Endodermal cell (in vitro differentiated cells): ENCODE data around the gene OPN3. TPM values are rescaled to one million over a fixed set of nuclear protein-coding genes. Genes with fewer than 3 reads are reported as not detected.

ENCODE experiments used
- DNase-seq: peaks from one replicate; pipeline ENCODE4 v3.0.0-alpha.2; 2017
- H3K27ac ChIP-seq: 2 replicates; pipeline ENCODE4 v1.5.1; 2013; ENCODE audit warnings: mild to moderate bottlenecking, low read depth, low read length, moderate library complexity
- H3K27me3 ChIP-seq: 2 replicates; pipeline ENCODE4 v1.6.1; 2013; ENCODE audit warnings: mild to moderate bottlenecking, low read length, moderate library complexity; ENCODE audit not compliant: insufficient read depth, control insufficient read depth, poor library complexity, severe bottlenecking
- H3K36me3 ChIP-seq: 2 replicates; pipeline ENCODE4 v1.7.0; 2013; ENCODE audit warnings: mild to moderate bottlenecking, low read length, moderate library complexity; ENCODE audit not compliant: control insufficient read depth, insufficient read depth
- H3K4me1 ChIP-seq: one replicate; pipeline ENCODE4 v1.7.0; 2013; ENCODE audit warnings: low read length; ENCODE audit not compliant: control insufficient read depth, insufficient read depth
- H3K4me3 ChIP-seq: 2 replicates; pipeline ENCODE4 v1.5.1; 2013; ENCODE audit warnings: mild to moderate bottlenecking, low read length, moderate library complexity
- H3K9ac ChIP-seq: 2 replicates; pipeline ENCODE4 v1.6.1; 2013; ENCODE audit warnings: mild to moderate bottlenecking, low read length, moderate library complexity; ENCODE audit not compliant: poor library complexity, severe bottlenecking; ENCODE audit errors: extremely low read depth
- H3K9me3 ChIP-seq: 2 replicates; pipeline ENCODE4 v1.6.1; 2013; ENCODE audit warnings: mild to moderate bottlenecking, low read length, moderate library complexity; ENCODE audit not compliant: control insufficient read depth
- H3K27ac Mint-ChIP-seq: 2 replicates; pipeline ENCODE4 v1.8.0; 2020; ENCODE audit warnings: mixed read lengths
- H3K27me3 Mint-ChIP-seq: 2 replicates; pipeline ENCODE4 v1.8.0; 2021; ENCODE audit warnings: mild to moderate bottlenecking, mixed read lengths; ENCODE audit not compliant: insufficient read depth
- H3K36me3 Mint-ChIP-seq: 2 replicates; pipeline ENCODE4 v1.8.0; 2020; ENCODE audit warnings: low read depth, mixed read lengths
- H3K4me1 Mint-ChIP-seq: 2 replicates; pipeline ENCODE4 v1.8.0; 2020; ENCODE audit warnings: mixed read lengths
- H3K4me3 Mint-ChIP-seq: 2 replicates; pipeline ENCODE4 v1.8.0; 2020; ENCODE audit warnings: mild to moderate bottlenecking, moderate library complexity, mixed read lengths
- H3K9me3 Mint-ChIP-seq: 2 replicates; pipeline ENCODE4 v1.8.0; 2020; ENCODE audit warnings: mild to moderate bottlenecking, mixed read lengths
- WGBS, 2 experiments: methylation state at CpG; one replicate each; pipeline versions ENCODE4 v1.1.5 to v1.1.7; 2013; ENCODE audit warnings: missing lambda C conversion rate in 2 of 2, mixed read lengths in 1 of 2; ENCODE audit not compliant: insufficient coverage in 1 of 2, insufficient read length in 1 of 2; 5-methylcytosine and 5-hydroxymethylcytosine counted together
- total RNA-seq, 2 donors: library from RNA; stranded (reverse); fragmentation: NEBNext Ultra II Directional in 1 of 2; extraction: Animal tissue kit (Norgen Biotek cat#: 25700) in 1 of 2; gene quantifications; 2 replicates in 1 of 2; 3 replicates in 1 of 2; pipeline ENCODE4 v1.2.1, GENCODE V29; 2021
- TF ChIP-seq, protein P1 (sequence below): fragments of 200-600 bp; sonication (generic); conservative IDR thresholded peaks from 2 replicates; pipeline ENCODE4 v1.5.0; 2021; ENCODE audit warnings: antibody characterized with exemption, mild to moderate bottlenecking

The OPN3 gene
- total RNA-seq, 2 donors from 2014 or later, result 9.0 to 22.5 TPM

GRCh38 chr1:241648159-241648558 lies 8.0 kb upstream of the OPN3 start:
- Mint-ChIP-seq H3K27me3 (peaks cover 12% of the 10 kb centered on the region), H3K4me1 (no peaks in the 10 kb centered on the region), H3K9me3 (peaks cover 4% of the 10 kb centered on the region), H3K27ac (no peak overlapping the region), H3K36me3 (no peaks in the 10 kb centered on the region), H3K4me3 (no peak overlapping the region)
- no peak for DNase-seq
- Histone ChIP-seq H3K27me3 (peaks cover 22% of the 10 kb centered on the region), H3K9ac (no peak overlapping the region), H3K9me3 (peaks cover 5% of the 10 kb centered on the region), H3K4me1 (no peaks in the 10 kb centered on the region), H3K27ac (no peak overlapping the region), H3K36me3 (no peaks in the 10 kb centered on the region), H3K4me3 (no peak overlapping the region)
- 94% methylated on average over 1 of the region's 1 CpG; no CpG with 5 or more reads in 1 of the 2 experiments for WGBS, 2 experiments
- TF ChIP-seq, protein P1, sequence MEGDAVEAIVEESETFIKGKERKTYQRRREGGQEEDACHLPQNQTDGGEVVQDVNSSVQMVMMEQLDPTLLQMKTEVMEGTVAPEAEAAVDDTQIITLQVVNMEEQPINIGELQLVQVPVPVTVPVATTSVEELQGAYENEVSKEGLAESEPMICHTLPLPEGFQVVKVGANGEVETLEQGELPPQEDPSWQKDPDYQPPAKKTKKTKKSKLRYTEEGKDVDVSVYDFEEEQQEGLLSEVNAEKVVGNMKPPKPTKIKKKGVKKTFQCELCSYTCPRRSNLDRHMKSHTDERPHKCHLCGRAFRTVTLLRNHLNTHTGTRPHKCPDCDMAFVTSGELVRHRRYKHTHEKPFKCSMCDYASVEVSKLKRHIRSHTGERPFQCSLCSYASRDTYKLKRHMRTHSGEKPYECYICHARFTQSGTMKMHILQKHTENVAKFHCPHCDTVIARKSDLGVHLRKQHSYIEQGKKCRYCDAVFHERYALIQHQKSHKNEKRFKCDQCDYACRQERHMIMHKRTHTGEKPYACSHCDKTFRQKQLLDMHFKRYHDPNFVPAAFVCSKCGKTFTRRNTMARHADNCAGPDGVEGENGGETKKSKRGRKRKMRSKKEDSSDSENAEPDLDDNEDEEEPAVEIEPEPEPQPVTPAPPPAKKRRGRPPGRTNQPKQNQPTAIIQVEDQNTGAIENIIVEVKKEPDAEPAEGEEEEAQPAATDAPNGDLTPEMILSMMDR, result no peak

GRCh38 chr1:241647658-241648057 lies 7.5 kb upstream of the OPN3 start:
- Mint-ChIP-seq H3K27ac (no peak overlapping the region), H3K4me1 (no peaks in the 10 kb centered on the region), H3K27me3 (peaks cover 9% of the 10 kb centered on the region), H3K9me3 (peaks cover 6% of the 10 kb centered on the region), H3K36me3 (no peaks in the 10 kb centered on the region), H3K4me3 (no peak overlapping the region)
- WGBS, 2 experiments, result 90% methylated on average over 1 of the region's 1 CpG; no CpG with 5 or more reads in 1 of the 2 experiments
- no peak overlapping the region for H3K9ac ChIP-seq
- H3K4me1 ChIP-seq, result no peaks in the 10 kb centered on the region
- no peak overlapping the region for H3K27ac ChIP-seq
- peaks cover 6% of the 10 kb centered on the region for H3K9me3 ChIP-seq
- no peak overlapping the region for H3K4me3 ChIP-seq
- peaks cover 22% of the 10 kb centered on the region for H3K27me3 ChIP-seq
- TF ChIP-seq, protein P1, result no peak
- no peaks in the 10 kb centered on the region for H3K36me3 ChIP-seq
- no peak for DNase-seq

GRCh38 chr1:241646201-241646600 lies 6.0 kb upstream of the OPN3 start:
- TF ChIP-seq, protein P1, result no peak
- no peak overlapping the region for H3K27ac ChIP-seq
- no peak overlapping the region for H3K4me3 ChIP-seq
- Mint-ChIP-seq H3K4me1 (no peaks in the 10 kb centered on the region), H3K36me3 (peaks cover 2% of the 10 kb centered on the region), H3K9me3 (peaks cover 20% of the 10 kb centered on the region), H3K4me3 (no peak overlapping the region), H3K27me3 (peaks cover 9% of the 10 kb centered on the region), H3K27ac (no peak overlapping the region)
- no peak for DNase-seq
- H3K9me3 ChIP-seq, result peaks cover 17% of the 10 kb centered on the region
- 82 to 88% methylated on average over 3 to 7 of the region's 7 CpGs for WGBS, 2 experiments
- peaks cover 20% of the 10 kb centered on the region for H3K27me3 ChIP-seq
- no peaks in the 10 kb centered on the region for H3K36me3 ChIP-seq
- H3K9ac ChIP-seq, result no peak overlapping the region
- no peaks in the 10 kb centered on the region for H3K4me1 ChIP-seq
